PFSK-1 (cell line): Measurements from ENCODE around the gene ZSWIM6.

ENCODE experiments used
- POLR2AphosphoS5 ChIP-seq: IDR thresholded peaks from 2 replicates; pipeline ENCODE4 v1.6.1; 2012; ENCODE audit warnings: low read depth, mild to moderate bottlenecking, control low read depth, low read length, moderate library complexity
- TAF1 ChIP-seq: IDR thresholded peaks from 2 replicates; pipeline ENCODE4 v1.6.1; 2012; ENCODE audit warnings: low read length, control low read depth, borderline replicate concordance; ENCODE audit not compliant: insufficient read depth
- TF ChIP-seq, protein P1 (sequence below), 2 experiments: IDR thresholded peaks; 2 replicates each; pipeline versions ENCODE4 v1.6.1 to v1.8.0; 2011 to 2012; ENCODE audit warnings: low read depth in 2 of 2, low read length in 2 of 2, control low read depth in 1 of 2, inconsistent platforms in 1 of 2, mild to moderate bottlenecking in 1 of 2, moderate library complexity in 1 of 2; ENCODE audit not compliant: insufficient read depth in 1 of 2

DNA sequence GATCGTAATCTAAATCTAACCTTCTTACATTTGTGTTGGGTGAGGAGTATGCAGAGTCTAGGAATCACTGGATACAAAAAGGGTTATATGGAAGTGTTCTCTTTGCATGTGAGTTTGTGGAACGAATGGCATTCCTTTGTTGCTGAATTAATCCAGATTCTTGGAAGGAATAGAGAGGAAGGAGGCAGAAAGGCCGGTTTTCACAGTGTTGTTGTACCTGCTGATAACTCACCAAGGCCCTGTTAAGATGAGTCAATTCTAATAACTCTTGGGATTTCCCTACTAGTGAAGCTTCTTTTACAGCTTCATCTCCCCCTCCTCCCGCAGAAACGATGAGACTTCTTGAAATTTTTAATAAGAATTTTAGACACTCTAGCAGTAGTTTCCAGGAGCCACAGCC is 84.0 kb downstream of the ZSWIM6 start:
- TF ChIP-seq, protein P1, sequence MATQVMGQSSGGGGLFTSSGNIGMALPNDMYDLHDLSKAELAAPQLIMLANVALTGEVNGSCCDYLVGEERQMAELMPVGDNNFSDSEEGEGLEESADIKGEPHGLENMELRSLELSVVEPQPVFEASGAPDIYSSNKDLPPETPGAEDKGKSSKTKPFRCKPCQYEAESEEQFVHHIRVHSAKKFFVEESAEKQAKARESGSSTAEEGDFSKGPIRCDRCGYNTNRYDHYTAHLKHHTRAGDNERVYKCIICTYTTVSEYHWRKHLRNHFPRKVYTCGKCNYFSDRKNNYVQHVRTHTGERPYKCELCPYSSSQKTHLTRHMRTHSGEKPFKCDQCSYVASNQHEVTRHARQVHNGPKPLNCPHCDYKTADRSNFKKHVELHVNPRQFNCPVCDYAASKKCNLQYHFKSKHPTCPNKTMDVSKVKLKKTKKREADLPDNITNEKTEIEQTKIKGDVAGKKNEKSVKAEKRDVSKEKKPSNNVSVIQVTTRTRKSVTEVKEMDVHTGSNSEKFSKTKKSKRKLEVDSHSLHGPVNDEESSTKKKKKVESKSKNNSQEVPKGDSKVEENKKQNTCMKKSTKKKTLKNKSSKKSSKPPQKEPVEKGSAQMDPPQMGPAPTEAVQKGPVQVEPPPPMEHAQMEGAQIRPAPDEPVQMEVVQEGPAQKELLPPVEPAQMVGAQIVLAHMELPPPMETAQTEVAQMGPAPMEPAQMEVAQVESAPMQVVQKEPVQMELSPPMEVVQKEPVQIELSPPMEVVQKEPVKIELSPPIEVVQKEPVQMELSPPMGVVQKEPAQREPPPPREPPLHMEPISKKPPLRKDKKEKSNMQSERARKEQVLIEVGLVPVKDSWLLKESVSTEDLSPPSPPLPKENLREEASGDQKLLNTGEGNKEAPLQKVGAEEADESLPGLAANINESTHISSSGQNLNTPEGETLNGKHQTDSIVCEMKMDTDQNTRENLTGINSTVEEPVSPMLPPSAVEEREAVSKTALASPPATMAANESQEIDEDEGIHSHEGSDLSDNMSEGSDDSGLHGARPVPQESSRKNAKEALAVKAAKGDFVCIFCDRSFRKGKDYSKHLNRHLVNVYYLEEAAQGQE (IDR thresholded peaks at IDR 0.05; ENCODE audit: insufficient read depth in 1 of 2, low read depth in 2 of 2, low read length in 2 of 2): no peak
- TF ChIP-seq POLR2AphosphoS5 (no peak), TAF1 (no peak)
